Thyroid gland (tissue), 4 donors: ENCODE measurements around the gene BACH2. TPM values are rescaled to one million over a fixed set of nuclear protein-coding genes. Genes with fewer than 3 reads are reported as not detected.
"Not testable (repeated sequence)": the region's sequence is repeated elsewhere in the genome, so short reads cannot be mapped to it uniquely, and the experiment has no call there.

Experiments
- DNase-seq, 2 donors: peaks; one replicate each; pipeline ENCODE4 v3.0.0-alpha.2; 2019
- H3K27ac ChIP-seq, 3 donors: fragments of 200-600 bp; sonication (generic); 1 replicate in 2 of 3; 2 replicates in 1 of 3; pipeline ENCODE4 v1.5.1; 2016 to 2019; ENCODE audit warnings: mild to moderate bottlenecking in 1 of 3, moderate library complexity in 1 of 3
- H3K27me3 ChIP-seq: fragments of 200-600 bp; sonication (generic); one replicate; pipeline ENCODE4 v1.5.1; 2019
- H3K36me3 ChIP-seq, 2 donors: fragments of 200-600 bp; sonication (generic); one replicate each; pipeline ENCODE4 v1.5.1; 2016 to 2019
- H3K4me1 ChIP-seq, 2 donors: fragments of 200-600 bp; sonication (generic); one replicate each; pipeline ENCODE4 v1.5.1; 2017 to 2019
- H3K4me3 ChIP-seq, 3 donors: fragments of 200-600 bp; sonication (generic); replicated peaks in 1 of 3; 1 replicate in 2 of 3; 2 replicates in 1 of 3; pipeline ENCODE4 v1.5.1; 2016; ENCODE audit warnings: mild to moderate bottlenecking in 1 of 3
- H3K9me3 ChIP-seq: fragments of 200-600 bp; sonication (generic); one replicate; pipeline ENCODE4 v1.5.1; 2017
- POLR2A ChIP-seq, 2 donors: fragments of 450-650 bp; IDR thresholded peaks; one replicate each; pipeline ENCODE4 v1.6.1; 2017; ENCODE audit warnings: antibody characterized with exemption in 2 of 2, mild to moderate bottlenecking in 2 of 2, moderate library complexity in 1 of 2
- WGBS, 2 donors: methylation state at CpG; one replicate each; pipeline ENCODE4 v1.1.5; 2017; 5-methylcytosine and 5-hydroxymethylcytosine counted together
- intact Hi-C: fragments of 100-400 bp; cut with DNase I; formaldehyde crosslinking; loops from one replicate; pipeline ENCODE4 v1.15.1; 2023
- total RNA-seq, 4 donors: library from RNA; depleted of rRNA; stranded (reverse); fragments of >200 nt; gene quantifications; one replicate each; pipeline ENCODE4 v1.2.3, GENCODE V29; 2016
- TF ChIP-seq, protein P1 (sequence below), 6 experiments: fragments of 200-600 bp in 3 of 6; fragments of 450-650 bp in 3 of 6; sonication (generic) in 3 of 6; IDR thresholded peaks; one replicate each; pipeline ENCODE4 v1.5.1; 2016 to 2019; ENCODE audit warnings: antibody characterized with exemption in 6 of 6, mild to moderate bottlenecking in 2 of 6, inconsistent platforms in 1 of 6, moderate library complexity in 1 of 6

BACH2 gene
- total RNA-seq, 4 donors from 2014 or later: 0.98 to 6.6 (median 3.9) TPM

DNA sequence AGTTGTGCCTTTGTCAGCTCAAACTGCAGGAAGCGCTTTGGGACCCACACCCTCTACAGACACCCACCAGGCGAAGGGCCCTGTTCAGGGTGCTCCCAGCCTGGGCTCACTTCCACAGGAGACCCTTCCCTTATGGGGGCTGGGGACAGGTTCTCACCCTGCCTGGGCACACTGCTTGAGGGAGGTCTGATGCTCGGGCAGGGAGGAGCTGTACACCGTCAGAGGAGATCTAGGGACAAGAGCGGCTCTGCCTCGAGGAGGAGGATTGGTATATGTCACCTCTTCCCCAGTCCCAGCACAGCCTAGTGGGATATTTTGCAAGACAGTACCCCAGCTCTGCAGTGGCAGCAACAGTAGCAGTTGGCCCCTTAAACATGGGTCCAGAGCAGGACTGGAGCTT lies 375.4 kb downstream of the BACH2 start:
- 84 to 88% methylated on average over 6 of the region's 6 CpGs for WGBS, 2 donors
- Histone ChIP-seq H3K36me3 (no peaks in the 10 kb centered on the region), H3K9me3 (no peaks in the 10 kb centered on the region), H3K27me3 (no peaks in the 10 kb centered on the region), H3K4me3 (no peak overlapping the region), H3K27ac (no peak overlapping the region), H3K4me1 (no peaks in the 10 kb centered on the region)
- TF ChIP-seq POLR2A (IDR thresholded peaks at IDR 0.05): no peak
- TF ChIP-seq, protein P1, sequence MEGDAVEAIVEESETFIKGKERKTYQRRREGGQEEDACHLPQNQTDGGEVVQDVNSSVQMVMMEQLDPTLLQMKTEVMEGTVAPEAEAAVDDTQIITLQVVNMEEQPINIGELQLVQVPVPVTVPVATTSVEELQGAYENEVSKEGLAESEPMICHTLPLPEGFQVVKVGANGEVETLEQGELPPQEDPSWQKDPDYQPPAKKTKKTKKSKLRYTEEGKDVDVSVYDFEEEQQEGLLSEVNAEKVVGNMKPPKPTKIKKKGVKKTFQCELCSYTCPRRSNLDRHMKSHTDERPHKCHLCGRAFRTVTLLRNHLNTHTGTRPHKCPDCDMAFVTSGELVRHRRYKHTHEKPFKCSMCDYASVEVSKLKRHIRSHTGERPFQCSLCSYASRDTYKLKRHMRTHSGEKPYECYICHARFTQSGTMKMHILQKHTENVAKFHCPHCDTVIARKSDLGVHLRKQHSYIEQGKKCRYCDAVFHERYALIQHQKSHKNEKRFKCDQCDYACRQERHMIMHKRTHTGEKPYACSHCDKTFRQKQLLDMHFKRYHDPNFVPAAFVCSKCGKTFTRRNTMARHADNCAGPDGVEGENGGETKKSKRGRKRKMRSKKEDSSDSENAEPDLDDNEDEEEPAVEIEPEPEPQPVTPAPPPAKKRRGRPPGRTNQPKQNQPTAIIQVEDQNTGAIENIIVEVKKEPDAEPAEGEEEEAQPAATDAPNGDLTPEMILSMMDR (IDR thresholded peaks at IDR 0.05): no peak
- intact Hi-C loops: no loop called here
- no peak for DNase-seq

DNA sequence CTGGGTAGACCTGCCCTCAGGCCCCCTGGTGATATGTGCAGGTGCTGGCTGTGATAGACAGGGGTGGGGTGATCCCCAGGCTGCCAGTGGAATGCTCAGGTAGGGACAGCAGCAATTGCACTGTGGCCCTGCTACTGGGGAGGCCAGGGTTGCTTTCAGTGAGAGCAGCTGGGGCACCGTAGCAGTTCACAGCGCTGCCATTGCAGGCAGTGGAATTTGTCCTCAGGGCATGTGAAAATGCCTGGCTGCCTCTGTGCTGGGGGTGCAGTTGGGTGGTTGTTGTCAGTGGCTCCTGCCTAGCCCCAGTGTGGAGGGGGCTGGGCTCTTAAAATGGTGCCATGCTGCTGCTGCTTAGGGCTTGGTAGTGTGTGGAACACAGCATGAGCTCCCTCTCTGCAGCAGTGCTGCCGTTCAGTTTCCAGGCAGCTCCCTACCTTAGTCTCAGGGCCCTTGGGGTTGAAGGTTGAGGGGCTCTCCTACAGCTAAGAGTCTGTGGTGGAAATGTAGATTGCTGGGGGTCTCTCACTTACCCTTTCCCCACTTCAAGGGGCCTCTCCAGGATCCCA lies 378.8 kb downstream of the BACH2 start:
- no peak overlapping the region for H3K4me3 ChIP-seq
- H3K4me1 ChIP-seq: no peaks in the 10 kb centered on the region
- no peak for DNase-seq
- 46 to 69% methylated on average over 2 of the region's 3 CpGs for WGBS, 2 donors
- intact Hi-C loops: no loop called here
- no peaks in the 10 kb centered on the region for H3K36me3 ChIP-seq
- H3K27ac ChIP-seq: no peak overlapping the region
- no peaks in the 10 kb centered on the region for H3K9me3 ChIP-seq
- TF ChIP-seq, protein P1 (IDR thresholded peaks at IDR 0.05): no peak
- TF ChIP-seq POLR2A (IDR thresholded peaks at IDR 0.05): no peak
- no peaks in the 10 kb centered on the region for H3K27me3 ChIP-seq

DNA sequence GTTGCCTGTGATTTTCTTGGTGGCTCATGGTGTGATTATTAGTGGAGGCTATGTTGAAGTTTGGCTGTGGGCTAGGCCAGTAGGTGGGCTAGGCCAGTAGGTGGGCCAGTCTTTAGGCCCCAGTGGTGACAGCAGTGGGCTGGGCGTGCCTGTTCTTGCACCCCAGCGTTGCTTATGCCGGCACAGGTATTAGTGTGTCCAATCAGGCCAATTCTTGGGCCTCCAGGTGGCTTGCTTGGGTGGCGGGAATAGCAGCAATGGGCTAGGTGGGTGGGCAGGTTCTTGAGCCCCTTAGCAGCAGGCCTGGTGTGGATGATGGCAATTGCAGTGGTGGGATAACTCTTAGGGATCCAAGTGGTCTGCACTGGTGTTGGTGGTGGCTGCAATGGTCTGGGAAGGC lies 379.4 kb downstream of the BACH2 start:
- no peak for DNase-seq
- Histone ChIP-seq H3K4me1 (no peaks in the 10 kb centered on the region), H3K4me3 (no peak overlapping the region), H3K27me3 (no peaks in the 10 kb centered on the region), H3K9me3 (no peaks in the 10 kb centered on the region), H3K27ac (no peak overlapping the region), H3K36me3 (no peaks in the 10 kb centered on the region)
- intact Hi-C loops: no loop called here
- TF ChIP-seq, protein P1 (IDR thresholded peaks at IDR 0.05): no peak
- no peak for TF ChIP-seq POLR2A (IDR thresholded peaks at IDR 0.05)
- 87 to 100% methylated on average over 1 to 4 of the region's 4 CpGs for WGBS, 2 donors

DNA sequence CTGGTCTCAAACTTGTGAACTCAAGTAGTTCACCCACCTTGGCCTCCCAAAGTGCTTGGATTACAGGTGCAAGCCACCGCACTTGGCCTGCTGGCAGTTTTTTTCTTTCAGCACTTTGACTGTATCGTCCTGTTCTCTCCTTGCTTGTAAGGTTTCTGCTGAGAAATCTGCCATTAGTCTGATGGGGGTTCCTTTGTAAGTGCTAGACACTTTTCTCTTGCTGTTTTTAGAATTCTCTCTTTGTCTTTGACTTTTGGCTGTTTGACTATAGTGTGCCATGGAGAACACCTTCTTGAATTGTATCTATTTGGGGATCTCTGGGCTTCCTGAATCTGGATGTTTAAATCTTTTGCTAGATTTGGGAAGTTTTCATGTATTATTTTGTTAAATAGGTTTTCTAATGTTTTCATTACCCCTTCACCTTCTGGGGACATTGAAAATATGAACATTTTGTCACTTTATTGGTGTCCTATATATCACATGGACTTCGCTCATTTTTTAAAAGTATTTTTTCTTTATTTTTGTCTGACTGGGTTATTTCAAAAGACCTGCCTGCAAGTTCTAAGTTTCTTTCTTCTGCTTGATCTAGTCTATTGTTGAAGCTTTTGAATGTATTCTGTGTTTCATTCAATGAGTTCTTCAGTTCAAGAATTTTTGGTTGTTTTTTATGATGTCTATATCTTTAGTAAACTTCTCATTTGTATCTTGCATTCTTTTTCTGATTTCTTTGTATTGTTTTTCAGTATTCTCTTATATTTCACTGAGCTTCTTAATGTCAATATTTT lies 380.3 kb downstream of the BACH2 start:
- Histone ChIP-seq H3K4me1 (no peaks in the 10 kb centered on the region), H3K27ac (no peak overlapping the region), H3K4me3 (no peak overlapping the region), H3K36me3 (no peaks in the 10 kb centered on the region), H3K9me3 (no peaks in the 10 kb centered on the region), H3K27me3 (no peaks in the 10 kb centered on the region)
- DNase-seq: no peak
- intact Hi-C loops: no loop called here
- WGBS, 2 donors: 83 to 86% methylated on average over 3 of the region's 3 CpGs
- TF ChIP-seq POLR2A (IDR thresholded peaks at IDR 0.05): no peak

DNA sequence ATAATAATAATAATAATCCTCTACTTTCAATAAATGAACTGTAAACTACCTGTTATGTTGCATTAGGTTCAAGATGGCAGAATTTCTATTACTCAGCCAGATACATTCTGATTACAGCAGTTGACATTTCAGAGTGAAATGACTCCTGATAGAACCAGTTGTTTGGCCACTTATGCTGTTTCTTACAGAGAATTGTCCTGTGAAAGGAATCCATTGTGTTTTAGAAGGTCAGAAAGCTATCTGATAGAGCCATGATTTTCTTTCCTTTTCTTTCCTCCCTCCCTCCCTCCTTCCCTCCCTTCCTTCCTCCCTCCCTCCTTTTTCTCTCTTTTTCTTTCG lies 385.8 kb downstream of the BACH2 start:
- Histone ChIP-seq H3K27me3 (no peaks in the 10 kb centered on the region), H3K27ac (no peak overlapping the region), H3K4me3 (no peak overlapping the region), H3K4me1 (no peaks in the 10 kb centered on the region), H3K9me3 (no peaks in the 10 kb centered on the region), H3K36me3 (no peaks in the 10 kb centered on the region)
- intact Hi-C loops: no loop called here
- DNase-seq: no peak
- WGBS, 2 donors: 77 to 80% methylated on average over 1 of the region's 1 CpG
- no peak for TF ChIP-seq POLR2A (IDR thresholded peaks at IDR 0.05)
- TF ChIP-seq, protein P1 (IDR thresholded peaks at IDR 0.05): no peak

DNA sequence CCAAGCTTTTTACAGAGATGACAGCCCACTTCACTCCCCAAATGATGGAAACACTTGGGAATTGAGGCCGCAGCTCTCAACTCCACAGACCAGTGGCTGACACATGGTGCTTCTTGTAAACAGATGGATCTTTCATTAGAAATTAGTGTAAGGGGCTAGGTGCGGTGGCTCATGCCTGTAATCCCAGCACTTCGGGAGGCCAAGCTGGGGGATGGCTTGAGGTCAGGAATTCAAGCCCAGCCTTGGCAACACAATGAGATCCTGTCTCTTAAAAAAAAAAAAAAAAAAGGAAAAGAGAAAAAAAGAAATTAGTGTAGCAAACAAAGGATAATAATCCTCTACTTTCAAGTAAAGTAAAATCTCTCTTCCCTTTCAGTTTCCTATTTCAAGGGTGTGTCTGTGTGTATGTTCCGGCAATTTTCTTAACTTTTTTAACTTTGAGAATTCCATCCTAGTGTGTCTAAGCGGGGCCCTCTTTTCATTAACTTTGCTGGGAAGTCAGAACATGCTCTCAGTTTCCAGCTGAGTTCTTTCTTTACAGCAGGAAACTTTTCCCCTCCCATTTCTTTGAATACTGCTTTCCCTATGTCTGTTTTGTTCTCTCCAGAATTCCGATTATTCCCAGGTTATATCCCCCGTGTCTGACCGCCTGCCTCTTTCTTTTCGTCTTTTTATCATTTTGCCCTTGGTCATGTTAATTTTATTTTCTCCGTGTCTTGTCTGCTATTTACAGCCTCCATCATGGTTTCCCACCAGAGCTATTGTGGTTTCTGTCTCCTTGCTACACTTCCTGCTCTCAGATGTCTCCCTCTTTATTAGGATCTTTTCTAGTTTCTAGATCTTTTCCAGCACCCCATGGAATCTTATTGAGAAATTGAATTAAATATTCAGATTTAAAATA lies 386.4 kb downstream of the BACH2 start:
- H3K27me3 ChIP-seq, H3K36me3 ChIP-seq, DNase-seq, H3K4me3 ChIP-seq, H3K4me1 ChIP-seq, intact Hi-C loops, H3K9me3 ChIP-seq, H3K27ac ChIP-seq: not testable (repeated sequence)
- 60 to 64% methylated on average over 10 of the region's 10 CpGs for WGBS, 2 donors
